ENCODE data around the gene TOMM6.

The TOMM6 gene

GRCh38 chr6:41826343-41827022 lies 39.0 kb downstream of the TOMM6 start:
- no peak for DNase-seq (ENCODE audit: insufficient read length, low spot score)
- no peak for FAIRE-seq
- TF ChIP-seq POLR2AphosphoS5 (IDR thresholded peaks at IDR 0.05; ENCODE audit: low read depth, low read length): no peak
- TF ChIP-seq TAF1 (IDR thresholded peaks at IDR 0.05; ENCODE audit: low read depth, low read length): no peak
- no peak for TF ChIP-seq POLR2A (IDR thresholded peaks at IDR 0.05; ENCODE audit: low read depth, low read length)
- TF ChIP-seq POU2F2 (IDR thresholded peaks at IDR 0.05; ENCODE audit: low read depth, low read length): no peak
- TF ChIP-seq SPI1 (IDR thresholded peaks at IDR 0.05; ENCODE audit: low read depth, low read length): no peak
- TF ChIP-seq PAX5 (IDR thresholded peaks at IDR 0.05; ENCODE audit: insufficient read depth, low read length, severe bottlenecking): no peak

GRCh38 chr6:41832263-41832662 lies 44.8 kb downstream of the TOMM6 start:
- DNase-seq (ENCODE audit: insufficient read length, low spot score): no peak
- TF ChIP-seq POLR2A (IDR thresholded peaks at IDR 0.05; ENCODE audit: low read depth, low read length): no peak
- TF ChIP-seq POLR2AphosphoS5 (IDR thresholded peaks at IDR 0.05; ENCODE audit: low read depth, low read length): no peak
- TF ChIP-seq POU2F2 (IDR thresholded peaks at IDR 0.05; ENCODE audit: low read depth, low read length): no peak
- no peak for TF ChIP-seq PAX5 (IDR thresholded peaks at IDR 0.05; ENCODE audit: insufficient read depth, low read length, severe bottlenecking)
- FAIRE-seq: no peak

GRCh38 chr6:41836022-41836659 lies 48.6 kb downstream of the TOMM6 start:
- no peak for FAIRE-seq
- DNase-seq (ENCODE audit: insufficient read length, low spot score): no peak
- no peak for TF ChIP-seq POLR2AphosphoS5 (IDR thresholded peaks at IDR 0.05; ENCODE audit: low read depth, low read length)
- no peak for TF ChIP-seq POU2F2 (IDR thresholded peaks at IDR 0.05; ENCODE audit: low read depth, low read length)
- TF ChIP-seq PAX5 (IDR thresholded peaks at IDR 0.05; ENCODE audit: insufficient read depth, low read length, severe bottlenecking): no peak
- TF ChIP-seq TAF1 (IDR thresholded peaks at IDR 0.05; ENCODE audit: low read depth, low read length): no peak
- no peak for TF ChIP-seq POLR2A (IDR thresholded peaks at IDR 0.05; ENCODE audit: low read depth, low read length)
- TF ChIP-seq SPI1 (IDR thresholded peaks at IDR 0.05; ENCODE audit: low read depth, low read length): no peak

GRCh38 chr6:41836660-41837052 lies 49.2 kb downstream of the TOMM6 start:
- FAIRE-seq (peak; percentile 26), DNase-seq (ENCODE audit: insufficient read length, low spot score) (no peak)
- TF ChIP-seq POU2F2 (IDR thresholded peaks at IDR 0.05; ENCODE audit: low read depth, low read length): no peak
- TF ChIP-seq TAF1 (IDR thresholded peaks at IDR 0.05; ENCODE audit: low read depth, low read length): no peak
- TF ChIP-seq SPI1 (IDR thresholded peaks at IDR 0.05; ENCODE audit: low read depth, low read length): no peak
- TF ChIP-seq PAX5 (IDR thresholded peaks at IDR 0.05; ENCODE audit: insufficient read depth, low read length, severe bottlenecking): no peak
- TF ChIP-seq POLR2A (IDR thresholded peaks at IDR 0.05; ENCODE audit: low read depth, low read length): no peak
- no peak for TF ChIP-seq POLR2AphosphoS5 (IDR thresholded peaks at IDR 0.05; ENCODE audit: low read depth, low read length)

Data from GM12891 (cell line).